Limb (tissue), 2 donors: ENCODE measurements around the gene KIRREL1.

Experiments
- DNase-seq, 2 donors: peaks; one replicate each; pipeline ENCODE4 v3.0.0-alpha.2; 2016; ENCODE audit errors: extremely low spot score in 2 of 2

KIRREL1 gene

DNA sequence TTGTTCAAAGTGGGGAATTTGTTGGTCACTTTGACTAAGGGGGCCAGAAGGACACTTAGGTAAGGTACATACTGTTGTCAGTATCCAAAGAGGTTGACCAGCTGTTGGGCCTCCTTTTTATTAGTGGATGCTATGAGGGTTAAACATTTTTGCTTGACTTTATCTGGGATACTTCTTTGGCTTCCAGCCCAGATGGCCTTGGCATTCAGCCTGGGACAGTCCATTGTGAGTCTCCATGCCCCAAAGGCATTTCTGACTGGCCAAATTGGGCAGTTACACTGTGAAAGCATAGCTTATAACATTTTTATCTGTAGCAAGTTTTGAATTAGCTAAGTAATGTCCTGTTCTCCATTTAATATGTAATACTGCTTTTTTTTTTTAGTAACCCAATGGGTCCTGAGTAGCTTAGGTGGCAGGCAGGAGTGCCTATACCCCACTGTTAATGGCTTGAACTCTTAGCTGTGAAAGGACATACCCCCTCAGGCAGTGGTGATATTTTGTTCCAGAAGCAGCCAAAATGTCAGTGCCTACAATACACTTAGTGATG is 151.8 kb downstream of the KIRREL1 start:
- DNase-seq: no peak

DNA sequence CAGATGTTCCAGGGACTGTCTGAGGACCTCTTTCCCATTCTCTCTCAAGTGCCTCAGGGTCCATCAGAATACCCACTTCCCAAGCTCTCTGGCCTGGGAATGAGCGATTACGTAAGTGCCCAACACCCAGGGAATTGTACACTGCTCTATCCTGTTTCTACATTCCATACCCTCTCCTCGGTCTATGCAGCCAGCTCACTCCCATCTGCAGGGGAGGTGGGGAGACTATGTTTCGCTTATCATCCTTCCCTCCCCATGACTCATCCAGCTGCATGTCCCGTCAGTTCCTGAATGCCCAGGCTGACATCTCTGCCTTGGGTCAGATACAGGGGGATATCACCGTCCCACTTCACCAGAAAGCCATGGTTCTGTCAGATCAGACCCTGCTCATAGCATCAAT is 152.7 kb downstream of the KIRREL1 start:
- DNase-seq: no peak

DNA sequence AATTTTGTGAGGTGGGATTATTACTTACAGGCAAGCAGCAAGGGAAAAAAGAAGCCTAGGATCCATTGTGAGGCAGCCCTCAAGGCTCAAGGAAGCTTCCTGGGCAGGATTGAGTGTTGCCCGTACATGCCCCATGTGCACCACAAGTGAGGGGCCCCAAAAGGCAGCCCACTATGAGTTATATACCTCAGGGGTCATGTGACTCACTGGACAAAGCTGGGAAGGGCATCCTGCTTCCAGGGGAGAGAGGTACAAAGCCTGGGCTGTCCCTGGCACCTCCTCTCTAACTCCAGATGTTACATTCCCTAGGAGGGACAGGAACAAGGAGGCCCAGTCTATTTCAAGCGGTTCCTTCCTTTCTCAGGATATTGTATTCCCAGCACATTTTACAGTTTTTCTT is 153.3 kb downstream of the KIRREL1 start:
- no peak for DNase-seq

- DNase-seq: no peak
Observed at GRCh38 chr1:158147401-158147800, 154.0 kb downstream of the KIRREL1 start.

GRCh38 chr1:158147869-158148268 is 154.4 kb downstream of the KIRREL1 start:
- no peak for DNase-seq

- no peak for DNase-seq
Observed at GRCh38 chr1:158148468-158148867, 155.0 kb downstream of the KIRREL1 start.

GRCh38 chr1:158149175-158149574 is 155.7 kb downstream of the KIRREL1 start:
- peak in 1 of 2 donors; percentile 39 for DNase-seq
